GM12872 (cell line): ENCODE results near the gene DPF3.

Source experiments
- CTCF ChIP-seq: IDR thresholded peaks from 3 replicates; pipeline ENCODE4 v1.5.1; 2011; ENCODE audit warnings: low read depth, mild to moderate bottlenecking, low read length, moderate library complexity; ENCODE audit not compliant: insufficient read depth

DPF3 gene

GRCh38 chr14:72752034-72752412, 141.9 kb downstream of the DPF3 start:
- TF ChIP-seq CTCF: no peak

- TF ChIP-seq CTCF: no peak
Observed at GRCh38 chr14:72751276-72752033, 142.4 kb downstream of the DPF3 start.

- TF ChIP-seq CTCF: no peak
Observed at GRCh38 chr14:72747652-72748051, 146.2 kb downstream of the DPF3 start.

GRCh38 chr14:72745991-72746980, 147.6 kb downstream of the DPF3 start:
- TF ChIP-seq CTCF: no peak

GRCh38 chr14:72745546-72745945, 148.4 kb downstream of the DPF3 start:
- TF ChIP-seq CTCF: no peak

- no peak for TF ChIP-seq CTCF
Observed at GRCh38 chr14:72744416-72745120, 149.3 kb downstream of the DPF3 start.

- no peak for TF ChIP-seq CTCF
Observed at GRCh38 chr14:72743626-72744025, 150.3 kb downstream of the DPF3 start.
